GM23248 (cell line): ENCODE measurements around the gene MANF. TPM values are rescaled to one million over a fixed set of nuclear protein-coding genes. Genes with fewer than 3 reads are reported as not detected.

Experiments
- DNase-seq: peaks from one replicate; pipeline ENCODE4 v3.0.0-alpha.2; 2015
- H2AFZ ChIP-seq: fragments of 200-600 bp; sonication (generic); 2 replicates; pipeline ENCODE4 v1.6.1; 2016; ENCODE audit warnings: antibody characterized with exemption
- H3F3A ChIP-seq: fragments of 200-600 bp; sonication (generic); 2 replicates; pipeline ENCODE4 v1.6.1; 2016; ENCODE audit warnings: mild to moderate bottlenecking, antibody characterized with exemption, mixed run types; ENCODE audit not compliant: insufficient read depth
- H3K27ac ChIP-seq: fragments of 200-600 bp; sonication (generic); 2 replicates; pipeline ENCODE4 v1.5.1; 2016; ENCODE audit warnings: mild to moderate bottlenecking
- H3K27me3 ChIP-seq: fragments of 200-600 bp; sonication (generic); replicated peaks from 2 replicates; pipeline ENCODE4 v1.6.1; 2016; ENCODE audit warnings: mild to moderate bottlenecking; ENCODE audit not compliant: insufficient read depth
- H3K36me3 ChIP-seq: fragments of 200-600 bp; sonication (generic); 2 replicates; pipeline ENCODE4 v1.6.1; 2016; ENCODE audit warnings: low read depth, mild to moderate bottlenecking
- H3K4me1 ChIP-seq: fragments of 200-600 bp; sonication (generic); 2 replicates; pipeline ENCODE4 v1.6.1; 2016; ENCODE audit warnings: mild to moderate bottlenecking; ENCODE audit not compliant: insufficient read depth
- H3K4me2 ChIP-seq: fragments of 200-600 bp; sonication (generic); one replicate; pipeline ENCODE4 v1.6.1; 2016; ENCODE audit warnings: mild to moderate bottlenecking; ENCODE audit not compliant: unreplicated experiment
- H3K4me3 ChIP-seq: fragments of 200-600 bp; sonication (generic); 2 replicates; pipeline ENCODE4 v1.5.1; 2016; ENCODE audit warnings: mild to moderate bottlenecking
- H3K79me2 ChIP-seq: fragments of 200-600 bp; sonication (generic); 2 replicates; pipeline ENCODE4 v1.6.1; 2016; ENCODE audit warnings: mild to moderate bottlenecking; ENCODE audit not compliant: insufficient read depth
- H3K9ac ChIP-seq: fragments of 200-600 bp; sonication (generic); 2 replicates; pipeline ENCODE4 v1.6.1; 2016; ENCODE audit warnings: mild to moderate bottlenecking
- H3K9me2 ChIP-seq: fragments of 200-600 bp; sonication (generic); 2 replicates; pipeline ENCODE4 v1.6.1; 2016; ENCODE audit warnings: mixed run types, mild to moderate bottlenecking, moderate library complexity; ENCODE audit not compliant: insufficient read depth
- H3K9me3 ChIP-seq: fragments of 200-600 bp; sonication (generic); one replicate; pipeline ENCODE4 v1.6.1; 2017; ENCODE audit warnings: low read depth
- H4K20me1 ChIP-seq: fragments of 200-600 bp; sonication (generic); 2 replicates; pipeline ENCODE4 v1.6.0; 2016; ENCODE audit not compliant: insufficient read depth
- EZH2 ChIP-seq: fragments of 200-600 bp; sonication (generic); IDR thresholded peaks from 2 replicates; pipeline ENCODE4 v1.6.1; 2018; ENCODE audit warnings: antibody characterized with exemption, mild to moderate bottlenecking; ENCODE audit not compliant: insufficient read depth, poor library complexity, severe bottlenecking
- EZH2phosphoT487 ChIP-seq: fragments of 200-600 bp; sonication (generic); IDR thresholded peaks from 2 replicates; pipeline ENCODE4 v1.6.1; 2018; ENCODE audit warnings: antibody characterized with exemption, moderate library complexity, mild to moderate bottlenecking, low read depth; ENCODE audit not compliant: insufficient read depth
- WGBS, 2 experiments: methylation state at CpG; one replicate each; pipeline ENCODE4 v1.1.6; 2015 to 2017; ENCODE audit warnings: low lambda C conversion rate in 2 of 2, low coverage in 1 of 2; ENCODE audit errors: missing lambda C conversion rate in 2 of 2; 5-methylcytosine and 5-hydroxymethylcytosine counted together
- in situ Hi-C: fragments of 300-500 bp; cut with MboI; formaldehyde crosslinking; loops from 2 replicates; pipeline ENCODE4 v1.15.0; 2020
- polyA plus RNA-seq: library from polyadenylated mRNA; unstranded; fragments of >200 nt; fragmentation: Nextera tagmentation; extraction: Ambion mirVana; gene quantifications from 2 replicates; pipeline ENCODE4 v1.2.1, GENCODE V29; 2016
- total RNA-seq: library from RNA; depleted of rRNA; stranded (reverse); fragments of >200 nt; shearing (Covaris generic); gene quantifications from 2 replicates; pipeline ENCODE4 v1.2.3, GENCODE V29; 2014

MANF gene
- total and polyA plus RNA-seq, 2 experiments from 2014 or later: 31.1 to 61.2 TPM

GRCh38 chr3:51355891-51356578 lies 29.1 kb upstream of the MANF start:
- no peaks in the 10 kb centered on the region for H3K9me2 ChIP-seq
- H3K79me2 ChIP-seq: no peaks in the 10 kb centered on the region
- TF ChIP-seq EZH2phosphoT487 (no peak), EZH2 (no peak)
- H3K4me2 ChIP-seq: no peak overlapping the region
- no peak overlapping the region for H3K4me3 ChIP-seq
- 33 to 36% methylated on average over 8 of the region's 8 CpGs for WGBS, 2 experiments
- H3K27ac ChIP-seq: no peak overlapping the region
- no peaks in the 10 kb centered on the region for H3K4me1 ChIP-seq
- H3K9ac ChIP-seq: no peak overlapping the region
- no peaks in the 10 kb centered on the region for H3K9me3 ChIP-seq
- H2AFZ ChIP-seq: no peak overlapping the region
- H3K27me3 ChIP-seq: no peaks in the 10 kb centered on the region
- no peaks in the 10 kb centered on the region for H4K20me1 ChIP-seq
- no peaks in the 10 kb centered on the region for H3K36me3 ChIP-seq
- no peaks in the 10 kb centered on the region for H3F3A ChIP-seq
- in situ Hi-C loops: no loop called here
- no peak for DNase-seq

GRCh38 chr3:51357856-51358255 lies 27.2 kb upstream of the MANF start:
- Histone ChIP-seq H3K4me2 (no peak overlapping the region), H3K9me3 (no peaks in the 10 kb centered on the region), H3K9ac (no peak overlapping the region), H2AFZ (no peak overlapping the region), H3F3A (no peaks in the 10 kb centered on the region), H3K27ac (no peak overlapping the region), H3K27me3 (no peaks in the 10 kb centered on the region), H3K4me3 (no peak overlapping the region), H3K36me3 (no peaks in the 10 kb centered on the region), H4K20me1 (no peaks in the 10 kb centered on the region), H3K9me2 (no peaks in the 10 kb centered on the region), H3K4me1 (no peaks in the 10 kb centered on the region), H3K79me2 (no peaks in the 10 kb centered on the region)
- 42% methylated on average over 4 of the region's 4 CpGs for WGBS, 2 experiments
- DNase-seq: no peak
- TF ChIP-seq EZH2phosphoT487: no peak
- TF ChIP-seq EZH2: no peak
- in situ Hi-C loops: no loop called here

GRCh38 chr3:51358981-51359380 lies 26.1 kb upstream of the MANF start:
- in situ Hi-C loops: no loop called here
- WGBS, 2 experiments: 47 to 48% methylated on average over 3 of the region's 3 CpGs
- H3K36me3 ChIP-seq: no peaks in the 10 kb centered on the region

GRCh38 chr3:51360806-51361205 lies 24.3 kb upstream of the MANF start:
- no peak for TF ChIP-seq EZH2
- no peak overlapping the region for H3K4me3 ChIP-seq
- no peaks in the 10 kb centered on the region for H3K4me1 ChIP-seq
- H3K9ac ChIP-seq: no peak overlapping the region
- H3F3A ChIP-seq: no peaks in the 10 kb centered on the region
- no peaks in the 10 kb centered on the region for H3K9me2 ChIP-seq
- in situ Hi-C loops: no loop called here
- no peaks in the 10 kb centered on the region for H3K9me3 ChIP-seq
- no peaks in the 10 kb centered on the region for H3K36me3 ChIP-seq
- no peaks in the 10 kb centered on the region for H3K27me3 ChIP-seq
- no peaks in the 10 kb centered on the region for H3K79me2 ChIP-seq
- H4K20me1 ChIP-seq: no peaks in the 10 kb centered on the region
- 68 to 73% methylated on average over 3 of the region's 3 CpGs for WGBS, 2 experiments
- no peak overlapping the region for H3K4me2 ChIP-seq
- no peak overlapping the region for H2AFZ ChIP-seq
- H3K27ac ChIP-seq: no peak overlapping the region
- no peak for DNase-seq

More at GRCh38 chr3:51358981-51359380, 26.1 kb upstream of the MANF start:
- H3K27ac ChIP-seq: no peak overlapping the region
- no peak overlapping the region for H2AFZ ChIP-seq
- no peaks in the 10 kb centered on the region for H4K20me1 ChIP-seq
- H3K9me3 ChIP-seq: no peaks in the 10 kb centered on the region
- H3K9me2 ChIP-seq: no peaks in the 10 kb centered on the region
- no peaks in the 10 kb centered on the region for H3F3A ChIP-seq
- no peak overlapping the region for H3K9ac ChIP-seq
- H3K4me1 ChIP-seq: no peaks in the 10 kb centered on the region
- no peaks in the 10 kb centered on the region for H3K27me3 ChIP-seq
- H3K4me3 ChIP-seq: no peak overlapping the region
- H3K4me2 ChIP-seq: no peak overlapping the region
- H3K79me2 ChIP-seq: no peaks in the 10 kb centered on the region
- DNase-seq: no peak
- TF ChIP-seq EZH2phosphoT487 (no peak), EZH2 (no peak)
